ENCODE measurements around the gene CTAG1A. TPM values are rescaled to one million over a fixed set of nuclear protein-coding genes. Genes with fewer than 3 reads are reported as not detected.
"Not testable (repeated sequence)": the region's sequence is repeated elsewhere in the genome, so short reads cannot be mapped to it uniquely, and the experiment has no call there.

The CTAG1A gene
- total RNA-seq: not detected

- H3K4me3 ChIP-seq (ENCODE audit: low read depth, poor library complexity, severe bottlenecking); DNase-seq (ENCODE audit: low spot score in 2 of 2); intact Hi-C loops (cut with DNase I; ENCODE audit: low total_unique reads): not testable (repeated sequence)
- WGBS, 2 donors: no CpG with 5 or more reads among the region's 39 CpGs
Measured at GRCh38 chrX:154584585-154585183, at the start of gene CTAG1A. Gene CTAG1A (plus strand): TSS chrX:154585133. CDS start chrX:154585207, 74 bp downstream.

DNA sequence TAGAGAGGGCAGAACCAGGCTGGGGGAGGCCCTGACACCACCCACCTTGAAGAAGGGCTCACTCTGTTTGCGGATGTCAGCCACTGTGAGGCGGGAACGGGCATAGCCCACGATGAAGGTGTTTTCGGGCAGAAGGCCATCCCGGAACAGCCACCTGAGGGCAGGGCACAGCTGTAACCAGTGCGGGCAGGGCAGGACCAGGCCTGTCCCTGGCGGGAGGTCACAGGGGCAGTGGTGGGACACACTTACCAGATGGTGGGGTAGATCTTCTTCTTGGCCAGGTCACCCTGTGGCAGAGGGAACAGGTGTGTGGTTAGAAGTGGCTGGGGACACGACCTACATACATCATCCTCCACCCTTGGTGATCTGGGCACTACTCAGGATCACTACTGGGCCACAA lies 49.0 kb upstream of the CTAG1A start:
- TF ChIP-seq POLR2A (IDR thresholded peaks at IDR 0.05) (no peak), CTCF (IDR thresholded peaks at IDR 0.05) (no peak)
- no peak overlapping the region for H3K4me3 ChIP-seq (ENCODE audit: low read depth, poor library complexity, severe bottlenecking)
- WGBS, 2 donors: 77 to 79% methylated on average over 4 to 9 of the region's 9 CpGs
- no peak for DNase-seq (ENCODE audit: low spot score in 2 of 2)
- intact Hi-C loops (cut with DNase I; ENCODE audit: low total_unique reads): no loop called here

GRCh38 chrX:154539077-154539476 lies 45.9 kb upstream of the CTAG1A start:
- TF ChIP-seq POLR2A (IDR thresholded peaks at IDR 0.05) (no peak), CTCF (IDR thresholded peaks at IDR 0.05) (no peak)
- no peak overlapping the region for H3K4me3 ChIP-seq (ENCODE audit: low read depth, poor library complexity, severe bottlenecking)
- WGBS, 2 donors: 85 to 91% methylated on average over 8 of the region's 8 CpGs
- DNase-seq (ENCODE audit: low spot score in 2 of 2): no peak
- intact Hi-C loops (cut with DNase I; ENCODE audit: low total_unique reads): no loop called here

DNA sequence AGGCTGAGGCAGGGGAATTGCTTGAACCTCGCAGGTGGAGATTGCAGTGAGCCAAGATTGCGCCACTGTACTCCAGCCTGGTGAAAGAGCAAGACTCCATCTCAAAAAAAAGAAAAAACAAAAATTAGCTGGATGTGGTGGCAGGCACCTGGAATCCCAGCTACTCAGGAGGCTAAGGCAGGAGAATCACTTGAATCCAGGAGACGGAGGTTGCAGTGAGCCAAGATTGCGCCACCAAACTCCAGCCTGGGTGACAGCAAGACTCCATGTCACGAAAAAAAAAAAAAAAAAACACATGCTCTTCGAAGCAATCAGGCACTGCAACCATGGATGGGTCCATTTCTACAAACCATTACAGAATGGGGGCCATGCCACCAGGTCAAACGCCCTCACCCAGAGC lies 44.6 kb upstream of the CTAG1A start:
- H3K4me3 ChIP-seq (ENCODE audit: low read depth, poor library complexity, severe bottlenecking); DNase-seq (ENCODE audit: low spot score in 2 of 2); intact Hi-C loops (cut with DNase I; ENCODE audit: low total_unique reads): not testable (repeated sequence)
- WGBS, 2 donors: 82 to 86% methylated on average over 6 to 7 of the region's 7 CpGs

- intact Hi-C loops (cut with DNase I; ENCODE audit: low total_unique reads): no loop called here
- no peak for TF ChIP-seq POLR2A (IDR thresholded peaks at IDR 0.05)
- TF ChIP-seq CTCF (IDR thresholded peaks at IDR 0.05): no peak
- no peak for DNase-seq (ENCODE audit: low spot score in 2 of 2)
- WGBS, 2 donors: 54 to 78% methylated on average over 5 to 15 of the region's 19 CpGs
- no peak overlapping the region for H3K4me3 ChIP-seq (ENCODE audit: low read depth, poor library complexity, severe bottlenecking)
Measured at GRCh38 chrX:154540897-154541535, 43.9 kb upstream of the CTAG1A start.

DNA sequence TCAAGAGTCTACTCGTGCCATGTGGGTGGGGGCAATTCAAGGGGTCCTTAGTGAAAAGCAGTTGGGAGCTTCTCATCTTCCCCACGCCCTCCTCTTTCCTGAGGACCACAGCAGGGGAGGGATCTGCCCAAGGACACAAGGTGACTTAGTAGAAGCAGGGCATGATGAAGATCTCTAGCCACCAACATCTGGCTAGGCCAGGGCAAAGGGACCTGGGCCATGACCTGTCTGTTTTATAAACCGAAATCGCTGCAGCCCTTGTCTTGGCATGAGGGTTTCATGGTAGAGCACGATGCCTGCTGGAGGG lies 43.4 kb upstream of the CTAG1A start:
- no peak overlapping the region for H3K4me3 ChIP-seq (ENCODE audit: low read depth, poor library complexity, severe bottlenecking)
- intact Hi-C loops (cut with DNase I; ENCODE audit: low total_unique reads): no loop called here
- WGBS, 2 donors: 56% methylated on average over 5 of the region's 5 CpGs; no CpG with 5 or more reads in 1 of the 2 donors

More for the DNA sequence above, 43.4 kb upstream of the CTAG1A start:
- TF ChIP-seq CTCF (IDR thresholded peaks at IDR 0.05): no peak
- no peak for TF ChIP-seq POLR2A (IDR thresholded peaks at IDR 0.05)
- no peak for DNase-seq (ENCODE audit: low spot score in 2 of 2)

Measured in lower leg skin (tissue), 4 donors.